BE2C (cell line): ENCODE measurements around the gene ASH1L.
A peak's percentile ranks its signal among the peaks of the same experiment; 100 is the strongest.

ENCODE experiments used
- DNase-seq: peaks from one replicate; pipeline ENCODE4 v3.0.0-alpha.2; 2020
- H3K27me3 ChIP-seq: fragments of 250-450 bp; sonication (Bioruptor Pico); 2 replicates; pipeline ENCODE4 v1.5.1; 2020; ENCODE audit warnings: mild to moderate bottlenecking
- H3K36me3 ChIP-seq: fragments of 250-450 bp; sonication (Bioruptor Pico); 2 replicates; pipeline ENCODE4 v1.5.1; 2020; ENCODE audit warnings: mild to moderate bottlenecking
- H3K4me1 ChIP-seq: fragments of 250-450 bp; sonication (Bioruptor Pico); 2 replicates; pipeline ENCODE4 v1.5.1; 2020
- H3K4me3 ChIP-seq: 2 replicates; pipeline ENCODE4 v1.5.1; 2011; ENCODE audit warnings: low read depth, low read length
- H3K9me3 ChIP-seq: fragments of 250-450 bp; sonication (Bioruptor Pico); 2 replicates; pipeline ENCODE4 v1.5.1; 2020
- CTCF ChIP-seq: IDR thresholded peaks from 2 replicates; pipeline ENCODE4 v1.5.1; 2012; ENCODE audit warnings: mild to moderate bottlenecking, low read depth, low read length

ASH1L gene

GRCh38 chr1:155319536-155319935 lies 243.1 kb downstream of the ASH1L start:
- TF ChIP-seq CTCF = no peak
- Histone ChIP-seq H3K4me1 (peaks cover 7% of the 10 kb centered on the region), H3K9me3 (no peaks in the 10 kb centered on the region), H3K36me3 (peaks cover 6% of the 10 kb centered on the region), H3K4me3 (no peak overlapping the region), H3K27me3 (no peaks in the 10 kb centered on the region)
- DNase-seq = no peak

GRCh38 chr1:155318082-155318481 lies 244.5 kb downstream of the ASH1L start:
- TF ChIP-seq CTCF = no peak

GRCh38 chr1:155316922-155317321 lies 245.7 kb downstream of the ASH1L start:
- H3K27me3 ChIP-seq = no peaks in the 10 kb centered on the region
- TF ChIP-seq CTCF = no peak
- H3K9me3 ChIP-seq = no peaks in the 10 kb centered on the region
- peaks cover 4% of the 10 kb centered on the region; the same call in 1 of the 2 replicates for H3K4me1 ChIP-seq
- peaks cover 18% of the 10 kb centered on the region for H3K36me3 ChIP-seq
- no peak overlapping the region for H3K4me3 ChIP-seq
- no peak for DNase-seq

More at GRCh38 chr1:155318082-155318481, 244.5 kb downstream of the ASH1L start:
- DNase-seq = no peak
- Histone ChIP-seq H3K4me3 (no peak overlapping the region), H3K27me3 (no peaks in the 10 kb centered on the region), H3K36me3 (peaks cover 11% of the 10 kb centered on the region), H3K4me1 (peaks cover 7% of the 10 kb centered on the region), H3K9me3 (no peaks in the 10 kb centered on the region)

GRCh38 chr1:155313261-155313660 lies 249.3 kb downstream of the ASH1L start:
- H3K9me3 ChIP-seq = no peaks in the 10 kb centered on the region
- H3K27me3 ChIP-seq = no peaks in the 10 kb centered on the region
- no peak overlapping the region for H3K4me3 ChIP-seq
- DNase-seq = no peak
- H3K4me1 ChIP-seq = no peaks in the 10 kb centered on the region
- H3K36me3 ChIP-seq = peaks cover 27% of the 10 kb centered on the region
- TF ChIP-seq CTCF = no peak

GRCh38 chr1:155309423-155310021 lies 253.1 kb downstream of the ASH1L start:
- Histone ChIP-seq H3K9me3 (no peaks in the 10 kb centered on the region), H3K36me3 (peaks cover 20% of the 10 kb centered on the region), H3K4me1 (peaks cover 2% of the 10 kb centered on the region; the same call in 1 of the 2 replicates), H3K4me3 (peak overlapping the region; percentile 93), H3K27me3 (no peaks in the 10 kb centered on the region)
- TF ChIP-seq CTCF = no peak
- no peak for DNase-seq
